ENCODE results near the gene KRT13. TPM values are rescaled to one million over a fixed set of nuclear protein-coding genes. Genes with fewer than 3 reads are reported as not detected.

Gene KRT13
- polyA plus RNA-seq, 1 donor (not counting 4 experiments of a cell fraction or from before 2014, with no cell fraction given) = 24.0 TPM

- Histone ChIP-seq H3K27ac (ENCODE audit: control insufficient read depth, insufficient read depth, low read length) (no peak overlapping the region), H3K4me2 (ENCODE audit: control insufficient read depth, extremely low read depth, insufficient read depth, low read depth, low read length) (no peak overlapping the region), H3K36me3 (ENCODE audit: control insufficient read depth in 2 of 2, extremely low read depth in 1 of 2, insufficient read depth in 2 of 2, low read length in 2 of 2) (no peaks in the 10 kb centered on the region), H3K4me1 (ENCODE audit: control insufficient read depth, extremely low read depth, insufficient read depth, low read length) (no peaks in the 10 kb centered on the region), H3K79me2 (ENCODE audit: control insufficient read depth, insufficient read depth, low read length) (no peaks in the 10 kb centered on the region), H4K20me1 (ENCODE audit: control insufficient read depth, extremely low read depth, insufficient read depth, low read length) (no peaks in the 10 kb centered on the region), H3K9ac (ENCODE audit: control insufficient read depth, extremely low read depth, insufficient read depth, low read length) (no peak overlapping the region), H3K4me3 (ENCODE audit: control insufficient read depth in 2 of 3, extremely low read depth in 1 of 3, insufficient read depth in 2 of 3, low read depth in 1 of 3, low read length in 3 of 3) (no peak overlapping the region), H3K27me3 (ENCODE audit: control insufficient read depth, extremely low read depth, insufficient read depth, low read length) (no peaks in the 10 kb centered on the region), H2AFZ (ENCODE audit: control insufficient read depth, low read length) (no peak overlapping the region), H3K9me1 (ENCODE audit: control insufficient read depth, extremely low read depth, insufficient read depth, low read length) (no peaks in the 10 kb centered on the region), H3K9me3 (ENCODE audit: control insufficient read depth, low read depth, low read length) (no peaks in the 10 kb centered on the region)
- FAIRE-seq = no peak
- no peak for DNase-seq (ENCODE audit: low read depth, low spot score)
- dilution Hi-C loops (cut with MboI; ENCODE audit: extremely low pct_ligation_motif_present, low sequenced_read_pairs) = no loop called here
- TF ChIP-seq EZH2 (IDR thresholded peaks at IDR 0.05; ENCODE audit: low read length) (no peak), CTCF (optimal IDR thresholded peaks at IDR 0.05 in 1 of 3, IDR thresholded peaks at IDR 0.05 in 1 of 3, conservative IDR thresholded peaks at IDR 0.05 in 1 of 3; ENCODE audit: extremely low read depth in 1 of 3, insufficient read depth in 2 of 3, low read length in 3 of 3) (no peak)
Measured at GRCh38 chr17:41483531-41483930, 21.9 kb downstream of the KRT13 start.

- Histone ChIP-seq H3K79me2 (ENCODE audit: control insufficient read depth, insufficient read depth, low read length) (no peaks in the 10 kb centered on the region), H4K20me1 (ENCODE audit: control insufficient read depth, extremely low read depth, insufficient read depth, low read length) (no peaks in the 10 kb centered on the region), H3K27me3 (ENCODE audit: control insufficient read depth, extremely low read depth, insufficient read depth, low read length) (no peaks in the 10 kb centered on the region), H2AFZ (ENCODE audit: control insufficient read depth, low read length) (no peak within 1 kb of the TSS), H3K9me3 (ENCODE audit: control insufficient read depth, low read depth, low read length) (no peaks in the 10 kb centered on the region), H3K4me2 (ENCODE audit: control insufficient read depth, extremely low read depth, insufficient read depth, low read depth, low read length) (no peak within 1 kb of the TSS), H3K36me3 (ENCODE audit: control insufficient read depth in 2 of 2, extremely low read depth in 1 of 2, insufficient read depth in 2 of 2, low read length in 2 of 2) (no peaks in the 10 kb centered on the region), H3K9ac (ENCODE audit: control insufficient read depth, extremely low read depth, insufficient read depth, low read length) (no peak within 1 kb of the TSS), H3K4me1 (ENCODE audit: control insufficient read depth, extremely low read depth, insufficient read depth, low read length) (no peaks in the 10 kb centered on the region), H3K9me1 (ENCODE audit: control insufficient read depth, extremely low read depth, insufficient read depth, low read length) (no peaks in the 10 kb centered on the region), H3K4me3 (ENCODE audit: control insufficient read depth in 2 of 3, extremely low read depth in 1 of 3, insufficient read depth in 2 of 3, low read depth in 1 of 3, low read length in 3 of 3) (no peak within 1 kb of the TSS), H3K27ac (ENCODE audit: control insufficient read depth, insufficient read depth, low read length) (no peak within 1 kb of the TSS)
- FAIRE-seq (no peak), DNase-seq (ENCODE audit: low read depth, low spot score) (no peak)
- TF ChIP-seq EZH2 (IDR thresholded peaks at IDR 0.05; ENCODE audit: low read length) (no peak), CTCF (optimal IDR thresholded peaks at IDR 0.05 in 1 of 3, IDR thresholded peaks at IDR 0.05 in 1 of 3, conservative IDR thresholded peaks at IDR 0.05 in 1 of 3; ENCODE audit: extremely low read depth in 1 of 3, insufficient read depth in 2 of 3, low read length in 3 of 3) (no peak)
- dilution Hi-C loops (cut with MboI; ENCODE audit: extremely low pct_ligation_motif_present, low sequenced_read_pairs) = no loop called here
Measured at GRCh38 chr17:41481036-41481435, 24.4 kb downstream of the KRT13 start, which contains the start of gene KRT35. TSS of gene KRT35 (minus strand) at chr17:41481151. CDS start at chr17:41481097, 54 bp downstream.
